ENCODE measurements around the gene ZNF473.

GRCh38 chr19:49999371-50000010, 26.3 kb upstream of the ZNF473 start:
- TF ChIP-seq CTCF (IDR thresholded peaks at IDR 0.05) = no peak
- TF ChIP-seq POLR2A (IDR thresholded peaks at IDR 0.05) = no peak
